Neuronal stem cell (in vitro differentiated cells): ENCODE data around the gene SQSTM1. TPM values are rescaled to one million over a fixed set of nuclear protein-coding genes. Genes with fewer than 3 reads are reported as not detected.

Source experiments
- DNase-seq: peaks from one replicate; pipeline ENCODE4 v3.0.0-alpha.2; 2013; ENCODE audit warnings: low spot score
- H2AFZ ChIP-seq: one replicate; pipeline ENCODE4 v1.6.1; 2013; ENCODE audit warnings: mild to moderate bottlenecking, low read length, inconsistent platforms
- H2AK5ac ChIP-seq: 2 replicates; pipeline ENCODE4 v1.6.1; 2013; ENCODE audit warnings: low read depth, mild to moderate bottlenecking, inconsistent platforms, low read length, moderate library complexity, mixed read lengths
- H2BK120ac ChIP-seq: 2 replicates; pipeline ENCODE4 v1.6.1; 2013; ENCODE audit warnings: low read depth, mild to moderate bottlenecking, inconsistent platforms, low read length, moderate library complexity, mixed read lengths
- H2BK12ac ChIP-seq: one replicate; pipeline ENCODE4 v1.6.1; 2013; ENCODE audit warnings: low read length, inconsistent platforms
- H2BK15ac ChIP-seq: 2 replicates; pipeline ENCODE4 v1.6.1; 2013; ENCODE audit warnings: mild to moderate bottlenecking, low read length, inconsistent platforms, mixed read lengths
- H2BK5ac ChIP-seq: one replicate; pipeline ENCODE4 v1.6.1; 2013; ENCODE audit warnings: inconsistent platforms, mild to moderate bottlenecking, low read length, moderate library complexity
- H3K14ac ChIP-seq: one replicate; pipeline ENCODE4 v1.6.1; 2013; ENCODE audit warnings: low read length, inconsistent platforms
- H3K18ac ChIP-seq: 2 replicates; pipeline ENCODE4 v1.6.1; 2013; ENCODE audit warnings: low read length, inconsistent platforms
- H3K23ac ChIP-seq: 2 replicates; pipeline ENCODE4 v1.6.1; 2013; ENCODE audit warnings: low read depth, mild to moderate bottlenecking, mixed read lengths, low read length, inconsistent platforms; ENCODE audit not compliant: poor library complexity
- H3K27ac ChIP-seq: replicated peaks from 3 replicates; pipeline ENCODE4 v1.5.1; 2013; ENCODE audit warnings: low read length, inconsistent platforms
- H3K27me3 ChIP-seq, 3 experiments: 2 replicates each; pipeline ENCODE4 v1.6.1; 2013; ENCODE audit warnings: low read length in 3 of 3, mild to moderate bottlenecking in 2 of 3, inconsistent platforms in 1 of 3, low read depth in 1 of 3, mixed read lengths in 1 of 3, moderate library complexity in 1 of 3; ENCODE audit not compliant: control insufficient read depth in 3 of 3, insufficient read depth in 3 of 3
- H3K36me3 ChIP-seq, 2 donors: replicated peaks in 1 of 2; 2 replicates each; pipeline ENCODE4 v1.6.1; 2013; ENCODE audit warnings: low read length in 2 of 2; ENCODE audit not compliant: control insufficient read depth in 2 of 2, insufficient read depth in 2 of 2
- H3K4ac ChIP-seq: 2 replicates; pipeline ENCODE4 v1.6.1; 2013; ENCODE audit warnings: inconsistent platforms, mild to moderate bottlenecking, low read length, moderate library complexity
- H3K4me1 ChIP-seq, 2 donors: 1 replicate in 1 of 2; 2 replicates in 1 of 2; pipeline ENCODE4 v1.6.1; 2013; ENCODE audit warnings: low read length in 2 of 2, low read depth in 1 of 2; ENCODE audit not compliant: control insufficient read depth in 2 of 2, insufficient read depth in 1 of 2
- H3K4me2 ChIP-seq: one replicate; pipeline ENCODE4 v1.6.1; 2013; ENCODE audit warnings: mild to moderate bottlenecking, low read length, inconsistent platforms; ENCODE audit not compliant: insufficient read depth, poor library complexity, severe bottlenecking
- H3K4me3 ChIP-seq, 2 donors: 2 replicates each; pipeline ENCODE4 v1.5.1; 2013; ENCODE audit warnings: low read length in 2 of 2, mild to moderate bottlenecking in 2 of 2, inconsistent platforms in 1 of 2, moderate library complexity in 1 of 2
- H3K79me1 ChIP-seq: one replicate; pipeline ENCODE4 v1.6.1; 2013; ENCODE audit warnings: low read depth, mild to moderate bottlenecking, inconsistent platforms, low read length, moderate library complexity
- H3K9ac ChIP-seq: one replicate; pipeline ENCODE4 v1.6.1; 2013; ENCODE audit warnings: mild to moderate bottlenecking, low read depth, low read length, inconsistent platforms; ENCODE audit not compliant: poor library complexity
- H3K9me3 ChIP-seq, 2 donors: replicated peaks in 1 of 2; 2 replicates each; pipeline versions ENCODE3 to v1.6.1; 2013; ENCODE audit warnings: low read length in 2 of 2, mild to moderate bottlenecking in 2 of 2, inconsistent platforms in 1 of 2, low read depth in 1 of 2, mixed read lengths in 1 of 2, moderate library complexity in 1 of 2; ENCODE audit not compliant: control insufficient read depth in 2 of 2, insufficient read depth in 1 of 2
- H4K8ac ChIP-seq: one replicate; pipeline ENCODE4 v1.6.1; 2013; ENCODE audit warnings: low read depth, mild to moderate bottlenecking, inconsistent platforms, low read length, moderate library complexity
- H4K91ac ChIP-seq: one replicate; pipeline ENCODE4 v1.6.1; 2013; ENCODE audit warnings: low read length, low read depth, mild to moderate bottlenecking, inconsistent platforms; ENCODE audit not compliant: poor library complexity
- WGBS, 2 donors: extraction: QIAGEN DNeasy Blood & Tissue Kit; methylation state at CpG; one replicate each; pipeline ENCODE4 v1.1.7; 2013; ENCODE audit warnings: missing lambda C conversion rate in 2 of 2, mixed read lengths in 1 of 2; ENCODE audit not compliant: insufficient read length in 2 of 2, insufficient replicate concordance in 1 of 2; ENCODE audit errors: extremely low coverage in 2 of 2; 5-methylcytosine and 5-hydroxymethylcytosine counted together
- small RNA-seq: library from polyadenylated mRNA; stranded (forward); fragments of <200 nt; extraction: miRNeasy Mini kit (QIAGEN cat#:217004); gene quantifications from one replicate; pipeline ENCODE3, GENCODE V24; 2013; ENCODE audit not compliant: insufficient read depth

SQSTM1 gene

GRCh38 chr5:179887095-179887494 is 66.4 kb downstream of the SQSTM1 start:
- Histone ChIP-seq H3K4me1 (no peaks in the 10 kb centered on the region), H3K4me2 (no peak overlapping the region), H4K8ac (no peak overlapping the region), H3K18ac (no peak overlapping the region), H3K14ac (no peak overlapping the region), H3K27me3 (no peaks in the 10 kb centered on the region), H3K27ac (no peak overlapping the region), H2AFZ (no peak overlapping the region), H3K4me3 (no peak overlapping the region), H2BK120ac (no peak overlapping the region), H2BK5ac (no peak overlapping the region), H3K4ac (no peak overlapping the region), H3K79me1 (no peaks in the 10 kb centered on the region), H4K91ac (no peak overlapping the region), H3K23ac (no peak overlapping the region), H3K36me3 (peaks cover 61 to 98% of the 10 kb centered on the region in 2 donors), H2AK5ac (no peak overlapping the region), H2BK15ac (no peak overlapping the region), H2BK12ac (no peak overlapping the region), H3K9ac (no peak overlapping the region), H3K9me3 (peaks cover 25 to 33% of the 10 kb centered on the region in 2 donors)
- WGBS, 2 donors, result no CpG with 5 or more reads among the region's 11 CpGs
- no peak for DNase-seq

Small RNAs within 50 kb of the gene (small RNA-seq; reads per million reads assigned to genes)
- gene MIR1229, result 3.5 reads per million
- not detected for gene RF00019
